ENCODE results near the gene CARD10. TPM values are rescaled to one million over a fixed set of nuclear protein-coding genes. Genes with fewer than 3 reads are reported as not detected.

Gene CARD10
- total and polyA plus RNA-seq, 2 of the 13 experiments (the other 11 are each of a cell fraction or from before 2014, with no cell fraction given), result 35.2 to 55.8 TPM

GRCh38 chr22:37501610-37502341 is 17.4 kb downstream of the CARD10 start (continued):
- TF ChIP-seq ZBTB33 (CRISPR knock-in tag; IDR thresholded peaks at IDR 0.05) (peak; percentile 62; the same call in 1 of the 2 replicates), ARNT2 (CRISPR knock-in tag; IDR thresholded peaks at IDR 0.05; ENCODE audit: low read depth) (peak; percentile 84; the same call in 1 of the 2 replicates), ZNF562 (CRISPR knock-in tag; IDR thresholded peaks at IDR 0.05; ENCODE audit: borderline replicate concordance) (no peak), ZNF766 (CRISPR knock-in tag; IDR thresholded peaks at IDR 0.05; ENCODE audit: borderline replicate concordance) (peak; percentile 77; the same call in 1 of the 2 replicates), PITX1 (CRISPR knock-in tag; IDR thresholded peaks at IDR 0.05) (peak; percentile 95), DZIP1 (CRISPR knock-in tag; IDR thresholded peaks at IDR 0.05) (no peak), ZBTB37 (CRISPR knock-in tag; IDR thresholded peaks at IDR 0.05) (0 out of 2 replicates have a peak, but pooled peaks have one; percentile 68), ZNF557 (CRISPR knock-in tag; IDR thresholded peaks at IDR 0.05) (no peak; the same call in 1 of the 2 replicates), NFKB2 (CRISPR knock-in tag; IDR thresholded peaks at IDR 0.05; ENCODE audit: borderline replicate concordance) (peak; percentile 90; the same call in 1 of the 2 replicates), HDAC1 (CRISPR knock-in tag; IDR thresholded peaks at IDR 0.05) (peak; percentile 98), ZNF724P (CRISPR knock-in tag; IDR thresholded peaks at IDR 0.05; ENCODE audit: borderline replicate concordance) (peak; percentile 93), HNRNPK (IDR thresholded peaks at IDR 0.05; ENCODE audit: low read depth, low read length, poor library complexity, severe bottlenecking) (no peak), ZNF292 (CRISPR knock-in tag; IDR thresholded peaks at IDR 0.05; ENCODE audit: borderline replicate concordance, low read depth) (peak; percentile 88; the same call in 1 of the 2 replicates)

All from HepG2 (cell line).